HG02885 (cell line): ENCODE results near the gene IQCH.
"Not testable (repeated sequence)": the region's sequence is repeated elsewhere in the genome, so short reads cannot be mapped to it uniquely, and the experiment has no call there.

Experiments
- ATAC-seq: cut with Tn5 transposase; IDR thresholded peaks from one replicate; pipeline ENCODE4 v1.9.1; 2021; ENCODE audit warnings: mild to moderate bottlenecking; ENCODE audit not compliant: unreplicated experiment, poor library complexity

Gene IQCH

DNA sequence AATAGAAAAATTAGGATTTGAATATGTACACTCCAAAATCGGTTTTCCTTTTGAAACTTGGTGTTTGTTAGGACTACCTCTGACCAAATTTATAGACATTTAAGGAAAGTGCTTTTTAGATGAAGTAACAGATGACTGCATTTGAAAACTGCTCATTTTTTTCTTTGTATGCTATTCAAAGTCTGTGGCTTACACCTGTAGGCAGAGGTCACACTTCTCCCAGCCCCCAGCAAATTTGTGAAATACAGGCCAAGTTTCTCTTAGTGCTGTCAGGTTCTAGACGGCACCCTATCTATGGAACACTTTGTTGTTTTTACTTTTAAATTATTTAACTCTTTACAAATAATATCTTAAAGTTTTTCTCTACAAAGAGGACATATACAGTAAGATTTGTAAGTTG lies 165.6 kb downstream of the IQCH start:
- ATAC-seq = no peak

GRCh38 chr15:67421105-67421504 lies 166.5 kb downstream of the IQCH start:
- no peak for ATAC-seq

DNA sequence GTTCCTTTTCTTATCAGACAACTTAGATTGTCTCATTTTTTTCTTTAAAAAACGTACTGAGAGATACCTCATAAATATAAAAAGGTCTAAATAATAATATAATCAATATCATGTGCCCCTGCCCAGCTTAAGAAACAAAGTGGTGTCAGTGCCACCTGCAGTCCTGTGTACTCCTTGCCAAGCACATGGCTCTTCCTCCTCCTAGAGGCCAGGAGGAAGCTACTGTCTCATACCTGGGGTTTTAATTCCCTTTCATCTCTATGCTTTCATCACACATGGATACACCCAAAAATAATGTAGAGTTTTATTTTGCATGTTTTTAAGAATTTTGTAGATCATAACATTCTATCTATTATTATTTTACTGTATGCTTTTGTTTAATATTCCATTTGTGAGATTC lies 167.7 kb downstream of the IQCH start:
- ATAC-seq = no peak

DNA sequence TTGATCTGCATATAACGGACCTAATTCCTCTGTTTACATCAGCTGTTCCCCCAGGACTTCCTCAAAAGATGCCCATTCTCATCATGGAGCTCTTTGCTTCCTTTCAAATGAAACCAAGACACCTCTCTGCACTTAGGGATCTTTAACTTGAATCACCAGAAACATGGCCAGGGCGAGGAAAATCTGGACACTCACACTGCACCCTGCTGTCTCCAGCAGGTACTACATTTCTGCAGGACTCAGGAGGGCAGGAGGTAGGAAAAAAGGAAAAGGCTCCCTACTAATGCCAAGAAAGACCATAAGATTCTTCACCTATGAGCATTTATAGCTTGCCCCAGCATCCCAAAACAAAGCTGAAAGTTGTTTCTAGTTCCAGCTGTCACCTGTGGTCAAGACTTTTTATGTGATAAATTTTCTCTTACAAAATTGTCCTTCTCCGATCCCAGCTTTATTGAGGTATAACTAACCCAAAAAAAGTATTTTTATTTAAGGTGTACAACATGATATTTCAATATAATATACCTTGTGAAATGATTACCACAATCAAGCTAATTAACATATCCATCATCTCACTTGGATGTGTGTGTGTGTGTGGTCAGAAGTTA lies 179.0 kb downstream of the IQCH start:
- no peak for ATAC-seq

DNA sequence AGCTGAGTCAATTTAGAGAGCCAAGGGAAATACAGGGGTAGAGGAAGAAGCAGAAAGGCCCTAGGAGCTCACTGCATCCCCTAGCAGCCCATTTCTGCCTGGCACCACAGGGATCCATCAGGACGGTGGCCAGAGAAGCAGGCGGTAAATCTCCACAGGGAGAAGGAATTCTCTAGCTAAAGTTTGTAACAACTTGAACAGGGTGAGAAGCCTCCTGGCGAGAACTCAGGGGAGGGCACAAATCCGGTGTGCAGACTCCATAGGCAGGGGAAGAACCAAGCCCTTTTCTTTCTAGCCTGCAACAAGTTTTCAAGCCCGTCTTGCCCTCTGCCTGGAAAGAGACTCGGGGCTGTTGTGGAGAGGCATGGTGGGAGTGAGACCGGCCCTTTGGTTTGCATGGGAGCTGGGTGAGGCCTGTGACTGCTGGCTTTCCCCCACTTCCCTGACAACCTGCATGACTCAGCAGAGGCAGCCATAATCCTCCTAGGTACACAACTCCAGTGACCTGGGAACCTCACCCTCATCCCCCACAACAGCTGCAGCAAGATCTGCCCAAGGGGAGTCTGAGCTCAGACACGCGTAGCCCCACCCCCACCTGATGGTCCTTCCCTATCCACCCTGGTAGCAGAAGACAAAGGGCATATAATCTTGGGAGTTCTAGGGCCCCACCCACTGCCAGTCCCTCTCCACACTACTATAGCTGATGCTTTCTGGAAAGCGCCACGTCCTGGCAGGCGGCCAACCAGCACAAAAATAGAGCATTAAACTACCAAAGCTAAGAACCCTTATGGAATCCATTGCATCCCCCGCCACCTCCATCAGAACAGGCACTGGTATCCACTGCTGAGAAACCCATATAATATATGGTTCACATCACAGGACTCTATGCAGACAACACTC lies 182.0 kb downstream of the IQCH start:
- not testable (repeated sequence) for ATAC-seq

GRCh38 chr15:67444100-67444499 lies 189.5 kb downstream of the IQCH start:
- no peak for ATAC-seq

DNA sequence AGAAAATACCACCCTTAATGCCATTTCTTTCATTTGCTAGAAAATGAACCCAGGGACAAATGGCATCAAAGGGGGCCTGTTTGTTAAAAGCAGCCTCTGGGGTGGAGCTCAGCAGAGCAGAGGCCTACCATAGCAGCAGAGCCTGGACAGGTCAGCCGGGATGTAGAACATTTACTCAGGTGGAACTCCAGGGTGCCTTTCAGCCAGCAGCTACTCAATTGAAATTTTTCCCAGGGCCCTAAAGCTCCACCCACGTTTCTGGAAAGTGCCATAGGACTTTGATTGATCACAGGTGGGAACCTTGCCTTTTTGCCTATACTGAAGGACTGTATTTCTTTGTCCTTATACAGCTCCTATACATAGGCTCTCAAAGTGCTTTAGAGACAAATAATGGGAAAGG lies 191.9 kb downstream of the IQCH start:
- no peak for ATAC-seq

GRCh38 chr15:67448372-67448771 lies 193.8 kb downstream of the IQCH start:
- not testable (repeated sequence) for ATAC-seq

DNA sequence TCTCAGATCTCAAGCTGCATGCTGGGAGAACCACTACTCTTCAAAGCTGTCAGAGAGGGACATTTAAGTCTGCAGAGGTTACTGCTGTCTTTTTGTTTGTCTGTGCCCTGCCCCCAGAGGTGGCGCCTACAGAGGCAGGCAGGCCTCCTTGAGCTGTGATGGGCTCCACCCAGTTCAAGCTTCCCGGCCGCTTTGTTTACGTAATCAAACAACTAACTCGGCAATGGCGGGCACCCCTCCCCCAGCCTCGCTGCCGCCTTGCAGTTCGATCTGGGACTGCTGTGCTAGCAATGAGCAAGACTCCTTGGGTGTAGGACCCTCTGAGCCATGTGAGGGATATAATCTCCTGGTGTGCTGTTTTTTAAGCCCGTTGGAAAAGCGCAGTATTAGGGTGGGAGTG lies 199.1 kb downstream of the IQCH start:
- not testable (repeated sequence) for ATAC-seq

- no peak for ATAC-seq
Observed at GRCh38 chr15:67456677-67457529, 202.3 kb downstream of the IQCH start.

GRCh38 chr15:67458331-67459029 lies 203.9 kb downstream of the IQCH start:
- no peak for ATAC-seq

GRCh38 chr15:67460521-67460920 lies 205.9 kb downstream of the IQCH start:
- ATAC-seq = no peak

DNA sequence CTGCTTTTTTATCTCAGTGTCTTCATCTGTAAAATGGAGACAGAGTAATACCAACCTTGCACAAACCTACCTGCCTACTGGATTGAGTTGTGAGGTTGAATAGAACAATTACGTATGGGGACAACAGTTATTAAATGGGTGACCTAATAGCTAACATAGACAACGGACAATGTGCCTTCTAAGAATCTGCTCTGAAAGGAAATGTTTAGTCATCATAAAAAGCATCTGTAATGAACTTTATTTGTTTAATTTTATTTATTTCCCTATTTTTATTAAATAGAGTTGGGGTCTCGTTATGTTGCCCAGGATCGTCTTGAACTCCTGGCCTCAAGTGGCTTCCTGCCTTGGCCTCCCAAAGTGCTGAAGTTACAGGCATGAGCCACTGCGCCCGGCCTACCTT lies 207.1 kb downstream of the IQCH start:
- ATAC-seq = no peak

GRCh38 chr15:67462875-67463274 lies 208.3 kb downstream of the IQCH start:
- no peak for ATAC-seq

DNA sequence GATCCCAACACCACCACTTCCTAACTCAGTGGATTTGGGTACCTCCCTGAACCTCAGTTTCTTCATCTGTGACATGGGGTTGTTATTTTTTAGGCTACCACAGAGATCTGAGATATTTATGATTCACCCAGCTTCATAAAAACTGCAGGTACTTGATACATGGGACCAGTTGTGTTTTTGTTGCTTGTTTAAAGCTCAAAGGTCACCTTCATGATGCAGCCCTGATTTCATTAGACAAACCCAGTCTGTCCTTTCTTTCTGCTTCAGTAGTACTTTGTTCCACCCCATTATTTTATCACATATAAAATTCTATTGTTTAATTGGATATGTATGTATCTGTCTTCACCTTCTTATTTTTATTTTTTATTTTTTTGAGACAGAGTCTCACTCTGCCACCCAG lies 208.9 kb downstream of the IQCH start:
- ATAC-seq = no peak

DNA sequence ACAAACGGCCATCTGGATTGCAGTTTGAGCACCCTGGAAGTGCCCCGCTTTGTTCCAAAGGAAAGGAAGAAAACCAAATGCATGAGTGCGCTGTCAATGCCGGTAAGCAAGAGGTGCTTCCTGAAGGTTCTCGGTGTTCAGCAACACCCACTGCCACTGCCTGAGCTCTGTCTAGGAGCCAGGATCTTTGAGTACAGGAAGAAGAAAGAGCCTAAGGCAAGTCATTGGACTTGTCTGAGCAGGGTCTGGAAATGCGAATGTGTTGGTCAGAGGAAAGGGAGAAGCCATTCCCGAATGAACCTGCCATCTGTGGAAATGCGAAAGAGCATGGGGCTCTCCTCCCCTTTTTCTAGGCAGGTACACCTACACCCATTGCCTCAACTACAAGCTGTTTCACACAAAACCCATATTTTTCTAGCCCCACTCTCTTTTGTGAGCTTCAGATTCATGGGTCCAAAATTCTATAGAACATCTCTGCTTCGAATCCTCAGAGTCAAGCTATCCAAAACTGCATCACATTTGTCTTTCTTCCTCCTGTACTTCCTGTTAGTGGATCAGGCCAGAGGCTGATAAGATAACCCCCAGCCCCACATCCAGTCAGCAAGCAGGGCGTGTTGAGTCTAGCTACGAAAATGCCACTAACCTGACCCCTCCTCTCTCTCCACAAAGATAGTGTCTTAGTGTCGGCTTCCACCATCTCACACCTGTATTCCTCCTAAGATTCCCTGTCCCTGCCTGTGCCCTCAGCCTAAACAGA lies 210.8 kb downstream of the IQCH start:
- ATAC-seq = no peak

- no peak for ATAC-seq
Observed at GRCh38 chr15:67468416-67468815, 213.8 kb downstream of the IQCH start.

GRCh38 chr15:67469680-67470079 lies 215.1 kb downstream of the IQCH start:
- ATAC-seq = no peak

GRCh38 chr15:67472957-67473356 lies 218.4 kb downstream of the IQCH start:
- no peak for ATAC-seq
